ENCODE data around the gene PSMA2.
A peak's percentile ranks its signal among the peaks of the same experiment; 100 is the strongest.

The PSMA2 gene

GRCh38 chr7:42950417-42950816 lies 18.4 kb upstream of the PSMA2 start:
- Histone ChIP-seq H3K36me3 (ENCODE audit: control insufficient read depth, insufficient read depth, low read length) (no peaks in the 10 kb centered on the region), H3K4me1 (ENCODE audit: control insufficient read depth, low read depth, low read length) (no peaks in the 10 kb centered on the region), H3K4me3 (ENCODE audit: low read length) (no peak overlapping the region), H3K4me2 (ENCODE audit: low read length) (no peak overlapping the region), H3K79me1 (ENCODE audit: low read length) (no peaks in the 10 kb centered on the region), H3K18ac (ENCODE audit: low read length) (no peak overlapping the region), H3K27me3 (ENCODE audit: insufficient read depth, low read length, poor library complexity) (no peaks in the 10 kb centered on the region), H2AK5ac (ENCODE audit: low read length) (no peak overlapping the region), H3K9ac (ENCODE audit: low read length) (no peak overlapping the region), H3K79me2 (ENCODE audit: control insufficient read depth, insufficient read depth, low read length) (no peaks in the 10 kb centered on the region), H3K23ac (ENCODE audit: low read length) (no peak overlapping the region), H4K8ac (ENCODE audit: low read depth, low read length) (no peak overlapping the region), H3K56ac (ENCODE audit: low read length) (no peak overlapping the region), H4K5ac (ENCODE audit: low read length) (no peak overlapping the region), H2BK120ac (ENCODE audit: low read depth, low read length) (no peak overlapping the region), H3K4ac (ENCODE audit: low read depth, low read length) (no peak overlapping the region), H2BK15ac (replicated peaks; ENCODE audit: low read depth) (no peak overlapping the region), H2BK5ac (ENCODE audit: low read length) (no peak overlapping the region), H3K27ac (ENCODE audit: low read depth, low read length) (no peak overlapping the region)
- no peak for DNase-seq
- WGBS (ENCODE audit: extremely low coverage, insufficient coverage, low lambda C conversion rate): no CpG with 5 or more reads among the region's 3 CpGs

DNA sequence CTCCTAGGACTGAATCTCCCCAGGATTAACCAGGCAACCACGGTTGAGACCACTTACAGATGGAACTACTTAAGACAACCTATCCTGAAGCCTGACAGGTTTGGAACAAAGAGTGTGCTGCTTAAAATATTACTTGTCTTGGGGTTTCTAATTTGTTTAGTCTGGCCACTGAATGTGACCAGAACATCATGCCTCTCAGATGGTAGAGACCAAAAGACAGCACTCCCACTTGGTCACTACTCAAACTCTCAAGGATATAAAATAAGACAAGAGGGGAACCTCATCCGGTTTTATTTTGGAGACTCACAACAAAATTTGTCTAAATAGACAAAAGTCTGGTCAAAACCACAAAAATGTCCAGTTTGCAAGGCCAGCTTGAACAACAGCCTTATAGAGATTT lies 15.5 kb upstream of the PSMA2 start:
- no peaks in the 10 kb centered on the region for H3K79me1 ChIP-seq (ENCODE audit: low read length)
- WGBS (ENCODE audit: extremely low coverage, insufficient coverage, low lambda C conversion rate): no CpG with 5 or more reads among the region's 2 CpGs
- peak overlapping the region; percentile 51 for H2BK120ac ChIP-seq (ENCODE audit: low read depth, low read length)
- H3K36me3 ChIP-seq (ENCODE audit: control insufficient read depth, insufficient read depth, low read length): no peaks in the 10 kb centered on the region
- peak overlapping the region; percentile 23 for H2BK5ac ChIP-seq (ENCODE audit: low read length)
- peak overlapping the region; percentile 66 for H3K27ac ChIP-seq (ENCODE audit: low read depth, low read length)
- H3K4ac ChIP-seq (ENCODE audit: low read depth, low read length): peak overlapping the region; percentile 79
- DNase-seq: no peak
- no peaks in the 10 kb centered on the region for H3K79me2 ChIP-seq (ENCODE audit: control insufficient read depth, insufficient read depth, low read length)
- H3K56ac ChIP-seq (ENCODE audit: low read length): peak overlapping the region; percentile 59
- peak overlapping the region; percentile 12 for H2AK5ac ChIP-seq (ENCODE audit: low read length)
- peak overlapping the region; percentile 7 for H3K18ac ChIP-seq (ENCODE audit: low read length)
- no peak overlapping the region for H3K23ac ChIP-seq (ENCODE audit: low read length)
- H3K4me1 ChIP-seq (ENCODE audit: control insufficient read depth, low read depth, low read length): no peaks in the 10 kb centered on the region
- no peak overlapping the region for H3K4me3 ChIP-seq (ENCODE audit: low read length)
- no peaks in the 10 kb centered on the region for H3K27me3 ChIP-seq (ENCODE audit: insufficient read depth, low read length, poor library complexity)
- no peak overlapping the region for H3K9ac ChIP-seq (ENCODE audit: low read length)
- H3K4me2 ChIP-seq (ENCODE audit: low read length): no peak overlapping the region
- no peak overlapping the region for H4K5ac ChIP-seq (ENCODE audit: low read length)
- H2BK15ac ChIP-seq (replicated peaks; ENCODE audit: low read depth): no peak overlapping the region
- H4K8ac ChIP-seq (ENCODE audit: low read depth, low read length): no peak overlapping the region

DNA sequence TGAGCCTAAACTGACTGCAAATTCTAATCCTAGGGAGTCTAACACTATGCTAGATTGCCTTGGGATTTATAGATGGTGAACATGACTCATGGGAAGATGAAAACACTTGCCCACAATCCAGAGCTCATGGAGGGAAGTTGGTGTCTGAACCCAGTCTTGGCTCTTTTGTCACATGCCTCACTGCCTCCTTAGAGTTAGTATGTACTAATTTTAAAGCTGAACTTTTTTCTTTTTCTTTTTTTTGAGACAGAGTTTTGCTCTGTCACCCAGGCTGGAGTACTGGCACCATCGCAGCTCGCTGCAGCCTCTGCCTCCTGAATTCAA lies 14.6 kb upstream of the PSMA2 start:
- Histone ChIP-seq H3K27ac (ENCODE audit: low read depth, low read length) (no peak overlapping the region), H2AK5ac (ENCODE audit: low read length) (no peak overlapping the region), H2BK15ac (replicated peaks; ENCODE audit: low read depth) (no peak overlapping the region), H3K4ac (ENCODE audit: low read depth, low read length) (peak overlapping the region; percentile 62), H3K23ac (ENCODE audit: low read length) (no peak overlapping the region), H3K27me3 (ENCODE audit: insufficient read depth, low read length, poor library complexity) (no peaks in the 10 kb centered on the region), H4K8ac (ENCODE audit: low read depth, low read length) (no peak overlapping the region), H3K56ac (ENCODE audit: low read length) (no peak overlapping the region), H3K4me2 (ENCODE audit: low read length) (no peak overlapping the region), H3K36me3 (ENCODE audit: control insufficient read depth, insufficient read depth, low read length) (no peaks in the 10 kb centered on the region), H2BK120ac (ENCODE audit: low read depth, low read length) (no peak overlapping the region), H4K5ac (ENCODE audit: low read length) (no peak overlapping the region), H3K79me1 (ENCODE audit: low read length) (no peaks in the 10 kb centered on the region), H3K9ac (ENCODE audit: low read length) (no peak overlapping the region), H3K79me2 (ENCODE audit: control insufficient read depth, insufficient read depth, low read length) (no peaks in the 10 kb centered on the region), H3K18ac (ENCODE audit: low read length) (no peak overlapping the region), H3K4me1 (ENCODE audit: control insufficient read depth, low read depth, low read length) (no peaks in the 10 kb centered on the region), H2BK5ac (ENCODE audit: low read length) (no peak overlapping the region), H3K4me3 (ENCODE audit: low read length) (no peak overlapping the region)
- DNase-seq: no peak
- no CpG with 5 or more reads among the region's 2 CpGs for WGBS (ENCODE audit: extremely low coverage, insufficient coverage, low lambda C conversion rate)

GRCh38 chr7:42945821-42946626 lies 14.1 kb upstream of the PSMA2 start:
- H3K4me3 ChIP-seq (ENCODE audit: low read length): no peak overlapping the region
- no peak overlapping the region for H4K5ac ChIP-seq (ENCODE audit: low read length)
- peak overlapping the region; percentile 61 for H3K56ac ChIP-seq (ENCODE audit: low read length)
- peak overlapping the region; percentile 37 for H3K9ac ChIP-seq (ENCODE audit: low read length)
- H2BK5ac ChIP-seq (ENCODE audit: low read length): no peak overlapping the region
- no peak overlapping the region for H3K4me2 ChIP-seq (ENCODE audit: low read length)
- no peak for DNase-seq
- H2AK5ac ChIP-seq (ENCODE audit: low read length): no peak overlapping the region
- H2BK120ac ChIP-seq (ENCODE audit: low read depth, low read length): no peak overlapping the region
- H2BK15ac ChIP-seq (replicated peaks; ENCODE audit: low read depth): no peak overlapping the region
- no peaks in the 10 kb centered on the region for H3K27me3 ChIP-seq (ENCODE audit: insufficient read depth, low read length, poor library complexity)
- no peaks in the 10 kb centered on the region for H3K79me1 ChIP-seq (ENCODE audit: low read length)
- no CpG with 5 or more reads among the region's 4 CpGs for WGBS (ENCODE audit: extremely low coverage, insufficient coverage, low lambda C conversion rate)
- no peaks in the 10 kb centered on the region for H3K4me1 ChIP-seq (ENCODE audit: control insufficient read depth, low read depth, low read length)
- H3K18ac ChIP-seq (ENCODE audit: low read length): no peak overlapping the region
- H3K23ac ChIP-seq (ENCODE audit: low read length): no peak overlapping the region
- no peak overlapping the region for H4K8ac ChIP-seq (ENCODE audit: low read depth, low read length)
- H3K79me2 ChIP-seq (ENCODE audit: control insufficient read depth, insufficient read depth, low read length): no peaks in the 10 kb centered on the region
- peak overlapping the region; percentile 62 for H3K4ac ChIP-seq (ENCODE audit: low read depth, low read length)
- H3K36me3 ChIP-seq (ENCODE audit: control insufficient read depth, insufficient read depth, low read length): no peaks in the 10 kb centered on the region
- H3K27ac ChIP-seq (ENCODE audit: low read depth, low read length): no peak overlapping the region

- H3K9ac ChIP-seq (ENCODE audit: low read length): peak overlapping the region; percentile 69
- H3K4me2 ChIP-seq (ENCODE audit: low read length): no peak overlapping the region
- no peak overlapping the region for H3K27ac ChIP-seq (ENCODE audit: low read depth, low read length)
- H3K4me3 ChIP-seq (ENCODE audit: low read length): no peak overlapping the region
- DNase-seq: peak; percentile 89
- H3K56ac ChIP-seq (ENCODE audit: low read length): peak overlapping the region; percentile 87
- H4K8ac ChIP-seq (ENCODE audit: low read depth, low read length): no peak overlapping the region
- no peak overlapping the region for H2BK15ac ChIP-seq (replicated peaks; ENCODE audit: low read depth)
- peak overlapping the region; percentile 83 for H2BK5ac ChIP-seq (ENCODE audit: low read length)
- peak overlapping the region; percentile 75 for H3K18ac ChIP-seq (ENCODE audit: low read length)
- no peaks in the 10 kb centered on the region for H3K27me3 ChIP-seq (ENCODE audit: insufficient read depth, low read length, poor library complexity)
- H2AK5ac ChIP-seq (ENCODE audit: low read length): peak overlapping the region; percentile 79
- H3K4me1 ChIP-seq (ENCODE audit: control insufficient read depth, low read depth, low read length): no peaks in the 10 kb centered on the region
- H3K79me1 ChIP-seq (ENCODE audit: low read length): no peaks in the 10 kb centered on the region
- H3K79me2 ChIP-seq (ENCODE audit: control insufficient read depth, insufficient read depth, low read length): no peaks in the 10 kb centered on the region
- H3K23ac ChIP-seq (ENCODE audit: low read length): no peak overlapping the region
- H2BK120ac ChIP-seq (ENCODE audit: low read depth, low read length): no peak overlapping the region
- no CpG with 5 or more reads among the region's 13 CpGs for WGBS (ENCODE audit: extremely low coverage, insufficient coverage, low lambda C conversion rate)
- no peaks in the 10 kb centered on the region for H3K36me3 ChIP-seq (ENCODE audit: control insufficient read depth, insufficient read depth, low read length)
- H4K5ac ChIP-seq (ENCODE audit: low read length): no peak overlapping the region
- no peak overlapping the region for H3K4ac ChIP-seq (ENCODE audit: low read depth, low read length)
Measured at GRCh38 chr7:42940985-42941847, 9.2 kb upstream of the PSMA2 start.

Data from mesendoderm (in vitro differentiated cells).